Gastrocnemius medialis (tissue), 4 donors: ENCODE measurements around the gene EPB41L4B.

ENCODE experiments used
- POLR2A ChIP-seq, 2 donors: fragments of 450-650 bp; IDR thresholded peaks; one replicate each; pipeline ENCODE4 v1.6.1; 2017; ENCODE audit warnings: antibody characterized with exemption in 2 of 2, mild to moderate bottlenecking in 2 of 2, moderate library complexity in 2 of 2
- TF ChIP-seq, protein P1 (sequence below), 5 experiments: fragments of 450-650 bp in 3 of 5; fragments of 200-600 bp in 2 of 5; sonication (generic) in 2 of 5; IDR thresholded peaks in 4 of 5; conservative IDR thresholded peaks in 1 of 5; 1 replicate in 4 of 5; 2 replicates in 1 of 5; pipeline ENCODE4 v1.5.1; 2016 to 2019; ENCODE audit warnings: antibody characterized with exemption in 5 of 5, mild to moderate bottlenecking in 3 of 5, moderate library complexity in 3 of 5

DNA sequence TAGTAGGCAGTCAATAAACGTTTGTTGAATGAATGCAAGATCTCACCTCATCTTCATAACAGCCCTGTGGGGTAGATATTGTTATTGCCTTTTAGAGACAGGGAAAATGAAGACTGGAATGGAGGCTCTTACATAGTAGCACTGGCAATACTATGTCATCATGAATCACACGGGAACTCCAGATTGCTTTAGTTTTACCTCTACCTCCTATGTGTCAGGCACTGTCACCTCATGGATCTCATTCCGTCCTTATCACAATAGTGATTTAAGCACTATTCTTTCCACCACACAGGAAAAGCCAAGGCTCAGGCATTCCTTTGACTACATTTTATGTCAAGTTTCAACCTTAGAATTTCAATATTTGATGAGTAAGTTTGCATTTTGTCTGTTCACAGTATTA, 2.9 kb upstream of the EPB41L4B start:
- TF ChIP-seq, protein P1, sequence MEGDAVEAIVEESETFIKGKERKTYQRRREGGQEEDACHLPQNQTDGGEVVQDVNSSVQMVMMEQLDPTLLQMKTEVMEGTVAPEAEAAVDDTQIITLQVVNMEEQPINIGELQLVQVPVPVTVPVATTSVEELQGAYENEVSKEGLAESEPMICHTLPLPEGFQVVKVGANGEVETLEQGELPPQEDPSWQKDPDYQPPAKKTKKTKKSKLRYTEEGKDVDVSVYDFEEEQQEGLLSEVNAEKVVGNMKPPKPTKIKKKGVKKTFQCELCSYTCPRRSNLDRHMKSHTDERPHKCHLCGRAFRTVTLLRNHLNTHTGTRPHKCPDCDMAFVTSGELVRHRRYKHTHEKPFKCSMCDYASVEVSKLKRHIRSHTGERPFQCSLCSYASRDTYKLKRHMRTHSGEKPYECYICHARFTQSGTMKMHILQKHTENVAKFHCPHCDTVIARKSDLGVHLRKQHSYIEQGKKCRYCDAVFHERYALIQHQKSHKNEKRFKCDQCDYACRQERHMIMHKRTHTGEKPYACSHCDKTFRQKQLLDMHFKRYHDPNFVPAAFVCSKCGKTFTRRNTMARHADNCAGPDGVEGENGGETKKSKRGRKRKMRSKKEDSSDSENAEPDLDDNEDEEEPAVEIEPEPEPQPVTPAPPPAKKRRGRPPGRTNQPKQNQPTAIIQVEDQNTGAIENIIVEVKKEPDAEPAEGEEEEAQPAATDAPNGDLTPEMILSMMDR (IDR thresholded peaks at IDR 0.05 in 4 of 5, conservative IDR thresholded peaks at IDR 0.05 in 1 of 5), result no peak
- TF ChIP-seq POLR2A (IDR thresholded peaks at IDR 0.05), result no peak
